Measurements from ENCODE around the gene ASIC1. TPM values are rescaled to one million over a fixed set of nuclear protein-coding genes. Genes with fewer than 3 reads are reported as not detected.

The ASIC1 gene
- total RNA-seq, 2 experiments from 2014 or later = 31.3 to 33.3 TPM

DNA sequence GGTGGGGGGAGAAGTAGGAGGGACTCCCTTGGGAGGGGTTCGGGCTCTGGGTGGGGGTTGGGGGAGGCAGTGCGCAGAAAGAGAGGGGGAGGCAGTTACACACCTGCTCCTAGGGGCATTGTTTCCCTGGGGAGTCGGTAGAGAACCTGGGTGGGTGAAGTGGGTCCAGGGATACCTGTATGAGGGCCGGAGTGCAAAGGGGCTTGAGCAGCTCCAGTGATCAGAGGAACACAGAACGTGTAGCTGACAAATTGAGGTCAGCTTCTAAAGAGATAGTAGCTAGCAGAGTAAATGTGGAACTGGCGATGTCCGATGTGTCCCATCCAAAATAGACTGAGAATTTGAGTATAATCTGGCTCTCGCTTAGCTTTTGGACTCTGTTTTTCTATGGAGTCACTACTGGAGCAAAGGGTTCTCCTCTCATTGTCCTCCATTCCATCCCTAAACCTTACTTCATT is 28.2 kb downstream of the ASIC1 start:
- Mint-ChIP-seq H3K4me1 (peaks cover 23% of the 10 kb centered on the region), H3K36me3 (peaks cover 6% of the 10 kb centered on the region), H3K27ac (peak overlapping the region; percentile 90), H3K4me3 (peak overlapping the region; percentile 95), H3K9me3 (no peaks in the 10 kb centered on the region), H3K27me3 (no peaks in the 10 kb centered on the region)
- ATAC-seq (ENCODE audit: low read depth) = peak; percentile 7
- POLR2A ChIA-PET = interaction anchor here (0.6 to 2.2 kb wide), 10 partner anchors 22 to 1083 kb away, joined by 3 to 27 read pairs (median 4); partner anchors contain the start of genes CERS5, COX14 and RACGAP1
- no peak for DNase-seq

DNA sequence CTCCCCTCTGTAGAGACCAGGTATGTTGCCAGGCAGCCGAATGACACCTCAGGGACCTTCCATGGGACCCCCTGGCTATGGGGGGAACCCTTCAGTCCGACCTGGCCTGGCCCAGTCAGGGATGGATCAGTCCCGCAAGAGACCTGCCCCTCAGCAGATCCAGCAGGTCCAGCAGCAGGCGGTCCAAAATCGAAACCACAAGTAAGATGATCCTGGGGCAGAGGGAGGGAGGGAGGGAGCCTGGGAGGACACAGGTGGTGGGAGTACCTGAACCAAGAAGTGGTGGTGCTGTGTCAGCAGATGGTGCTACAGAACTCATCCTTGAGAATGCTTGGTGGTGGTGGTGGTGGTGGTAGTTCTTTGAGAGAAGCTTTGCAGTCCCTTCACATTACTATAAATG is 28.8 kb downstream of the ASIC1 start:
- Mint-ChIP-seq H3K36me3 (peaks cover 9% of the 10 kb centered on the region), H3K4me1 (peaks cover 23% of the 10 kb centered on the region), H3K27me3 (no peaks in the 10 kb centered on the region), H3K9me3 (no peaks in the 10 kb centered on the region), H3K27ac (peak overlapping the region; percentile 90), H3K4me3 (peak overlapping the region; percentile 95)
- POLR2A ChIA-PET = interaction anchor here (0.9 to 2.2 kb wide), 4 partner anchors 22 to 81 kb away, joined by 3 to 18 read pairs (median 4); partner anchors contain the start of genes CERS5, COX14 and RACGAP1
- ATAC-seq (ENCODE audit: low read depth) = no peak
- no peak for DNase-seq

DNA sequence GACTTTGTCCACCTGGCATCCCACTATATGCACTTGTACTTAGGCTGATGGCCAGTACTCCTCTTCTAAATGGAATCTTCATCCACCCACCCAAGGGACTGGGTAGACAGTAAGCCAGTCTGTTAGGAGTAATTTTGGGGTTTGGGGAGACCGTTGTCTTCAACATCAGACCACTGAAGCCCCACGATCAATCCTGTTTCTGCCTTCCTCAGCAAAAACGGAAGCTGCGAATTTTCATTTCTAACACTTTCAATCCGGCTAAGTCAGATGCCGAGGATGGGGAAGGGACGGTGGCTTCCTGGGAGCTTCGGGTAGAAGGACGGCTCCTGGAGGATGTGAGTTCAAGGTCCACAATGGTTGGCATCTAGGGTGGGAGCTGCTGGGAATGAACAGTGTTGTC is 29.8 kb downstream of the ASIC1 start:
- Mint-ChIP-seq H3K36me3 (peaks cover 13% of the 10 kb centered on the region), H3K9me3 (no peaks in the 10 kb centered on the region), H3K4me1 (peaks cover 23% of the 10 kb centered on the region), H3K27ac (no peak overlapping the region), H3K27me3 (no peaks in the 10 kb centered on the region), H3K4me3 (no peak overlapping the region)
- no peak for ATAC-seq (ENCODE audit: low read depth)
- no peak for DNase-seq
- POLR2A ChIA-PET = interaction anchor here (0.7 kb wide), 1 partner anchor 25 kb away, joined by 4 read pairs; the partner anchor contains the start of gene COX14

DNA sequence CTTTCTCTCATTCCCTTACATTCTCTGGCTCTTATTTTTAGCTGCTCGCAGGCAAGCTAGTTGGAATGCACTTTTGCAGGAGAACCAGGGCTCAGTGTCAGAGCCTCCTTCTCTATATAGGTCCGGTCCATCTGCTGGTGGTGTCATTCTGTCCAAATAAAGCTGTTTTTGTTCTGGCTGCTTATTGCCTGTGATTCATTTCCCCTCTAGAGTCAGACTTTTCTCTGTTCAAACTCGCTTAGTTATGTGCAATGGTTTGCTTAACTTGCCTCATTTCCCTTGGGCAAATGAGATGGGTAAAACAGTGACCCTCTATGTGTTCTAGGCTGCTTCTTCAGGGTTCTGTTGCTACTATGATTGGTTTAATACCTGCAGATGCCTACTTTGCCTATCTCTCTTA is 30.6 kb downstream of the ASIC1 start:
- Mint-ChIP-seq H3K9me3 (no peaks in the 10 kb centered on the region), H3K27me3 (no peaks in the 10 kb centered on the region), H3K27ac (no peak overlapping the region), H3K36me3 (peaks cover 13% of the 10 kb centered on the region), H3K4me3 (no peak overlapping the region), H3K4me1 (peaks cover 23% of the 10 kb centered on the region)
- POLR2A ChIA-PET = no interaction called here
- DNase-seq (no peak), ATAC-seq (ENCODE audit: low read depth) (no peak)

DNA sequence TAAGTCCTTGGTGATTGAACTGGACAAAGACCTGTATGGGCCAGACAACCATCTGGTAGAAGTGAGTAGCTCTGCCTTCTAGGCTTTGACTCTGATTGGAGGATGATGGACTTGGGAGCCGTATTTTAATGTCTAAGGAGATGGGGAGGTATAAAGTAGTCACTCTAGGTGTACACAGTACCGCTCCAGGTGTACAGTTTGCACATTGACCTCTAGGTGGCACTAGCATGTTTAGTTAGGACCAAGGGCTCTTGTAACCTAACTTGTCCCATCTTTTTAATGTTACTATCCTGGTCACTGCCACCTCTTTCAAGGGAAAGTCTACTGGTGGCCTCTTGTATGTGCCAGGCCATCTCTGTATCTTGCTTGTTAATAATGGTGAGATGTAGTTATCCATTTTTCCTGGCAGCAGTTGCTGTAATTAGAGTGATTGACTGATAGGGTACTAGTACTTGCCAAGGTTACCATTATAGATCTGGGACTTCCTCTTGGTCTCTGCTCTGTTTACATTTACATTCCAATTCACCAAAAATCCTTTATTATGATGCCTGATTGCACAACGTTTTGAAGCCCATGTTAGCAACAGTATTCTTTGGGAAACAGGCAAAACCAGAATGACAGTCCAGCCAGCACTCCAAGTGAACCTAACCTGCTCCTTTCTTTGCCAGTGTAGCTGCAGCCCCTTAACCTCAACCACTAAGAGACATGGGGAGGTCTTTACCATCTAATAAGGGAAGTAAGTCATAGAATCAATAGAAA is 31.4 kb downstream of the ASIC1 start:
- DNase-seq (no peak), ATAC-seq (ENCODE audit: low read depth) (peak; percentile 22)
- Mint-ChIP-seq H3K4me3 (no peak overlapping the region), H3K27ac (no peak overlapping the region), H3K36me3 (peaks cover 13% of the 10 kb centered on the region), H3K9me3 (no peaks in the 10 kb centered on the region), H3K4me1 (peaks cover 20% of the 10 kb centered on the region), H3K27me3 (no peaks in the 10 kb centered on the region)
- POLR2A ChIA-PET = no interaction called here

DNA sequence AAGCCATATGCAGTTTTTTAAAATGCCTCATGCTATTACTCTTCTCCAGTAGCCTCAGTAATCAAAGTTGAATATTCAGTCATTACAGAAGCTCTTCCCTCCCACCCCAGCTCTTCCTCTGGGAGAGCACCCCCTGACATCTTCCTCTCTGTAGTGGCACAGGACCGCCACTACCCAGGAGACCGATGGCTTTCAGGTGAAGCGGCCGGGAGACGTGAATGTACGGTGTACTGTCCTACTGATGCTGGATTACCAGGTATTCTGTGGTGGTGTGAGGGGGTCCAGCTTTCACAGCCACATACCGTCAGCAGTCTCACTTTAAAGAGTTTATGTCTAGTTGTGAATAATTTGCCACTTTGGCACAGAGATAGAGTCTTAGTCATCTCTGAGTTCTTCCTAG is 32.3 kb downstream of the ASIC1 start:
- no peak overlapping the region for H3K4me3 Mint-ChIP-seq
- POLR2A ChIA-PET = interaction anchor here (1.3 kb wide), 1 partner anchor 77 kb away, joined by 5 read pairs; no protein-coding TSS in a partner anchor
- no peaks in the 10 kb centered on the region for H3K9me3 Mint-ChIP-seq
- H3K27ac Mint-ChIP-seq = no peak overlapping the region
- peaks cover 13% of the 10 kb centered on the region for H3K36me3 Mint-ChIP-seq
- DNase-seq = no peak
- no peak for ATAC-seq (ENCODE audit: low read depth)
- H3K27me3 Mint-ChIP-seq = no peaks in the 10 kb centered on the region
- H3K4me1 Mint-ChIP-seq = peaks cover 20% of the 10 kb centered on the region

DNA sequence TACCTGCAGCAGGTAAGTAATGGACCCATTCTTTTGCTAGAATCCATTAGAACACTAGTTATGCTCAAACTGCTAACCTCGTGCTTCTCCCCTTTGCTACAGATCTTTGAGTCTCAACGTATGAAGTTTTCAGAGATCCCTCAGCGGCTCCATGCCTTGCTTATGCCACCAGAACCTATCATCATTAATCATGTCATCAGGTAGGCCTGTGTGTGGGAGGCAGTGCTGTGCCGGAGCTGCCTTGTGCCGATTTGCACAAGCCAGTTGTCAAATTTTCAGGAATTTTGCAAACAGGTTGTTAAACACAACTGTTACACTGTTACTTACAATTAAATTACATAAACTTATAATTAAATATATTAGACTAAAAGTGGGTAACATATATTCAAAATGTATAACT is 33.0 kb downstream of the ASIC1 start:
- peaks cover 16% of the 10 kb centered on the region for H3K36me3 Mint-ChIP-seq
- H3K27me3 Mint-ChIP-seq = no peaks in the 10 kb centered on the region
- peaks cover 20% of the 10 kb centered on the region for H3K4me1 Mint-ChIP-seq
- DNase-seq (no peak), ATAC-seq (ENCODE audit: low read depth) (no peak)
- POLR2A ChIA-PET = interaction anchor here (1.3 kb wide), 1 partner anchor 76 kb away, joined by 5 read pairs; no protein-coding TSS in a partner anchor
- no peaks in the 10 kb centered on the region for H3K9me3 Mint-ChIP-seq
- no peak overlapping the region for H3K27ac Mint-ChIP-seq
- no peak overlapping the region for H3K4me3 Mint-ChIP-seq

DNA sequence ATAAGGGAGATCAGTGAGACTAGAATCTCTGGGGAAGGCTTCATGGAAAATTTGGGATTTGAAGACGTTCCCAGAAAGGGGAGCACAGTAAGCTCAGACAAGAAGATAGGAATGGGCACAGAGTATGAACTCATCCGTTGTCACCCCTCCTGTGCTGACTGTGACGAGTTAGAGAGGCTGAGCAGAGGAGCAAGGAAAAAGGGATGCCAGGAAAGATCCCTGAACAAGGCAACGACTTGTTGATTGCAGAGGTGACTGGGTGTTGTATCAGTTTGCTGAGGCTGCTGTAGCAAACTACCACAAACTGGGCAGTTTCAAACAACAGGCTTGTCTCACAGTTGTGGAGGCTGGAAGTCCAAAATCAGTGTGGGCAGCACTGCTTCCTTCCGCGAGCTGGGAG is 40.6 kb downstream of the ASIC1 start:
- no peaks in the 10 kb centered on the region for H3K27me3 Mint-ChIP-seq
- DNase-seq (no peak), ATAC-seq (ENCODE audit: low read depth) (no peak)
- peaks cover 36% of the 10 kb centered on the region for H3K36me3 Mint-ChIP-seq
- no peak overlapping the region for H3K4me3 Mint-ChIP-seq
- no peaks in the 10 kb centered on the region for H3K4me1 Mint-ChIP-seq
- H3K27ac Mint-ChIP-seq = no peak overlapping the region
- no peaks in the 10 kb centered on the region for H3K9me3 Mint-ChIP-seq
- POLR2A ChIA-PET = no interaction called here

DNA sequence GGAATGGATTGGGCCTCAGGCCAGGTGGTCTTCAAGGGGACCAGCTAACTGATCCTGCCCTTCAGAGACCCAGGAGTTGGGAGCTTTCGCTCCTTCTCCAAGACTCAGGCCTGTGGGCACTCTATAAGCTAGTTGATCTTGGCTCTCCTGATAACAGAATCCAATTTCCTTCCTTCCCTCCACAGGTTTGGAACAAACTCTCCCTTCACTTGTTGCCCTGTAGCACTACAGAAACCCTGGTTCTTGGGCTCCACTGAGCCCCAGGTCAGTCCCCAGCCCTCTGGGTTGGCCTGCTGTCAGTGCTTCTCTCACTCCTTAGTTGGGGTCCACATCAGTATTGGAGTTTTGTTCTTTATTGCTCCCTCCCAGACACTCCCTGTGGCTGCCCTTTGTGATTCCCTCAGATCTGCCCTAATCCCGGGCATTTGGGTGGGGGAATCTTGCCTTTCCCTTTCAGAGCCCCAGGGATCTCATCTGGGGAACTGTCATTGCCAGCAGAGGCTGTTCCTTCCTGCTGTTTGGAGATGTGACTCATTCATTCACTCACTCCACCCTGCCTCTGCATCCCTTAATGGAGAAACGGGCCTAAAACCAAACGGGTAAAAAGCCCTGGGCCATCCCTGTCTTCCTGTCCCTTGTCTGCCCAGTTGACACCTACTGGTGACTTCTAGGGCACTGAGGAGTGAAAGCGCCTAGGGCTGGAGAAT is 42.1 kb downstream of the ASIC1 start:
- Mint-ChIP-seq H3K9me3 (no peaks in the 10 kb centered on the region), H3K4me3 (no peak overlapping the region), H3K36me3 (peaks cover 36% of the 10 kb centered on the region), H3K27me3 (no peaks in the 10 kb centered on the region), H3K27ac (no peak overlapping the region), H3K4me1 (no peaks in the 10 kb centered on the region)
- DNase-seq (no peak), ATAC-seq (ENCODE audit: low read depth) (no peak)
- POLR2A ChIA-PET = interaction anchor here (1.6 kb wide), 1 partner anchor 11 kb away, joined by 5 read pairs; no protein-coding TSS in a partner anchor

DNA sequence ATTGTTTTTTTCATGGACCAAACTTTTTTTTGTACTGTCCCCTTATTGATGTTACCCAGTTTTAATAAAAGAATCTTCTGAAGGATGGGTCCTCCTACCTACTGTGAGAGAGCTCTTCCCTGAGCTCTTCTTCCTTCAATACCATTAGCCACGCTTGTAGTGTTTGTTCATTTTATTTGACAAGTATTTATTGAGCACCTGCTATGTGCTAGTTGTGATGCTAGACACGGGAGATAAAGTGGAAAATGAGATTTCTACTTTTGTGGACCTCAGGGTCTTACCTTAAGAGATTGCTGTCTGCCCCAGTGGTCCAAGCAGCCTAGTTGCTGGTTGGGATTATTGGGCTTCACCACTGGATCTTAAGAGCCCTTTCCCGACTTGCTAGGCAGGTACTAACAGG is 43.2 kb downstream of the ASIC1 start:
- Mint-ChIP-seq H3K4me3 (no peak overlapping the region), H3K27ac (no peak overlapping the region), H3K36me3 (peaks cover 31% of the 10 kb centered on the region), H3K9me3 (no peaks in the 10 kb centered on the region), H3K27me3 (no peaks in the 10 kb centered on the region), H3K4me1 (no peaks in the 10 kb centered on the region)
- DNase-seq = no peak
- ATAC-seq (ENCODE audit: low read depth) = no peak
- POLR2A ChIA-PET = no interaction called here

DNA sequence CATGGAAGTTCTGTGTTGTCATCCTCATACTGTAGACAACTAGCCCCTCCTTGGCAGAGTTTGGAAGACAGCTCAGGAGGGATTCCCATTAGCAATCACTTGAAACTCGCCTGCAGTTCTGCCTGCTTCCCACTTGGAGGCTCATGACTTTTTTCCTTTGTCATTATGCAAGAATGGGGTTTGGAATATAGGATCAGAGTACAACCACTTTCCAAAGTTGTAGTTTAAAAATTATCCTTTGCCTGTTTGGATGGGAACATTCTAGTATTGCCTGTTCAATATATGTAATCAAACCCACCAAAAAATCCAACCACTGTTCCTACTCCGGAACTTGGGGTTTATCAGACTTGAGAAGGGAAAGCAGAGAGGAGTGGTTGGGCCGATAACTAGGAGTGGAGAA is 44.3 kb downstream of the ASIC1 start:
- POLR2A ChIA-PET = interaction anchor here (2.9 kb wide), 1 partner anchor 10 kb away, joined by 12 read pairs; the partner anchor contains the start of gene COX14
- H3K9me3 Mint-ChIP-seq = no peaks in the 10 kb centered on the region
- ATAC-seq (ENCODE audit: low read depth) = no peak
- H3K4me1 Mint-ChIP-seq = no peaks in the 10 kb centered on the region
- peaks cover 21% of the 10 kb centered on the region for H3K36me3 Mint-ChIP-seq
- no peaks in the 10 kb centered on the region for H3K27me3 Mint-ChIP-seq
- H3K4me3 Mint-ChIP-seq = no peak overlapping the region
- no peak overlapping the region for H3K27ac Mint-ChIP-seq
- no peak for DNase-seq

DNA sequence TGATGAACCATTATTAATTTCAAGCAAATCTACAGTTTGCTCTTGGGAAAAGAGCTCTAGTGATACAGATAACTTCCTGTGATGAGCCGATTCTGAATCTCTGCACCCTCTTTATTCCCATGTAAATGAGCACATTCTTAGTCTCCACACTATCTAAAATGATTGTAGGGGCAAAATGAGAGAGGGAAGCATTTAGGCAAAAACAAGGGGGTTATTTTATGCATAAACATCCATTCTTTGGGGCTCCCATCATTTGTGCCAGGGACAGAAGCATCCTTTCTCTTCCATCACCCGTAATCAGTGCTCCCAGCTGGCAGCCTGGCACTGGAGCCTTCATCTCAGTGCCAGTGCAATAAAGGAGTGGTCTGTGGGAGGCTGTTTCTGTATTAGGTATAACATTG is 44.7 kb downstream of the ASIC1 start:
- POLR2A ChIA-PET = interaction anchor here (2.9 kb wide), 1 partner anchor 10 kb away, joined by 12 read pairs; the partner anchor contains the start of gene COX14
- H3K27me3 Mint-ChIP-seq = no peaks in the 10 kb centered on the region
- no peak for DNase-seq

DNA sequence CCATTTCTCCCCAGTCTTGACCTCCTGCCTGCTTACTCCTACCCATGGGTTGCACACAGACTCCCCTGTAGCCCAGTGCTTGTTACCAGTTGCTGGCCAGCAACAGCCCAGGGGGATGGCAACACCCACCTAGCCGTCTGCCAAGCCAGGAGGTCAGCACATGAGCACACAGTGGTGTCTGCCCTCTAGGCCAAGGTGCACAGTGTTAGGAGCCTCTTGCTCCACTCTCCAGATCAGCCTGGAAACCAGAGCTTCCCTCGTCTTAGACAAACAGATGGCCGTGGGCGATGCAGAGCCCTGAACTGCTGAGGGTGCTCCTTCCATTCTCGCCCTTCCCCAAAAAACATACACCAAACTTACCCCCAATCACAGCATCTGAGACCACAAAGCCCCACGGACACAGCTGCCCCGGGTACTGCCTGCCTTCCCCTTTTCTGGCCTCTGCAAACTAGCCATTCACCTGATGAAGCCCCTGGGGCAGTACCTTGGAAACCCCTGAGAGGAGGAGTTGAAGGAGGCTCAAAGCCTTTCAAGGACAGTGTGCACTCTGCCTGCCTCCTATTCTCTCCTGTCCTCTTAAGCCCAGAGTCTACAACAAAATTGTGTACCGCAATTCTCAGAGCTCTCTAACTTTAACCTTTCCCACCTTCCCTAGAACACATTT is 45.4 kb downstream of the ASIC1 start:
- Mint-ChIP-seq H3K9me3 (no peaks in the 10 kb centered on the region), H3K27ac (no peak overlapping the region)
- no peak for ATAC-seq (ENCODE audit: low read depth)

More for the DNA sequence above, 44.7 kb downstream of the ASIC1 start:
- no peak for ATAC-seq (ENCODE audit: low read depth)
- H3K36me3 Mint-ChIP-seq = peaks cover 18% of the 10 kb centered on the region
- H3K9me3 Mint-ChIP-seq = no peaks in the 10 kb centered on the region
- H3K4me1 Mint-ChIP-seq = no peaks in the 10 kb centered on the region
- H3K27ac Mint-ChIP-seq = no peak overlapping the region
- no peak overlapping the region for H3K4me3 Mint-ChIP-seq

More for the DNA sequence above, 45.4 kb downstream of the ASIC1 start:
- no peak for DNase-seq
- no peaks in the 10 kb centered on the region for H3K4me1 Mint-ChIP-seq
- H3K36me3 Mint-ChIP-seq = peaks cover 15% of the 10 kb centered on the region
- H3K27me3 Mint-ChIP-seq = no peaks in the 10 kb centered on the region
- no peak overlapping the region for H3K4me3 Mint-ChIP-seq
- POLR2A ChIA-PET = interaction anchor here (0.5 to 2.9 kb wide), 2 partner anchors 9 to 72 kb away, joined by 6 to 12 read pairs; partner anchors contain the start of gene COX14

Data from activated naive CD8-positive, alpha-beta T cell treated with anti-CD3 and anti-CD28 coated beads, Interleukin-2, amount 10 ng/mL, durations not matched to agents 7 days and 5 days (primary cell).